Left ventricle myocardium inferior (tissue), 1 donor: ENCODE results near the gene FAM171A2. TPM values are rescaled to one million over a fixed set of nuclear protein-coding genes. Genes with fewer than 3 reads are reported as not detected.

Experiments
- DNase-seq: peaks from one replicate; pipeline ENCODE4 v3.0.0-alpha.2; 2020
- H3K27ac ChIP-seq: fragments of 200-600 bp; replicated peaks from 2 replicates; pipeline ENCODE4 v1.8.0; 2021
- H3K27me3 ChIP-seq: fragments of 200-600 bp; 2 replicates; pipeline ENCODE4 v1.8.0; 2021; ENCODE audit warnings: low read depth
- H3K36me3 ChIP-seq: fragments of 200-600 bp; 2 replicates; pipeline ENCODE4 v1.8.0; 2021
- H3K4me1 ChIP-seq: fragments of 200-600 bp; 2 replicates; pipeline ENCODE4 v1.8.0; 2021
- H3K4me3 ChIP-seq: fragments of 200-600 bp; 2 replicates; pipeline ENCODE4 v1.8.0; 2021; ENCODE audit warnings: mild to moderate bottlenecking, moderate library complexity
- H3K9me3 ChIP-seq: fragments of 200-600 bp; replicated peaks from 2 replicates; pipeline ENCODE4 v1.8.0; 2021
- intact Hi-C: fragments of 100-400 bp; cut with micrococcal nuclease; formaldehyde crosslinking; loops from one replicate; pipeline ENCODE4 v1.11.0; 2022
- total RNA-seq: library from RNA; stranded (reverse); fragmentation: NEBNext Ultra II Directional; extraction: Animal tissue kit (Norgen Biotek cat#: 25700); gene quantifications from one replicate; pipeline ENCODE4 v1.2.1, GENCODE V29; 2021
- TF ChIP-seq, protein P1 (sequence below): fragments of 200-600 bp; IDR thresholded peaks from 2 replicates; pipeline ENCODE4 v1.8.0; 2021; ENCODE audit warnings: antibody characterized with exemption, mild to moderate bottlenecking, borderline replicate concordance
- donor health status: DM: no; HTN: yes; CAD: no; lungs with severe emphysema.

Gene FAM171A2
- total RNA-seq, 1 donor from 2014 or later: 0.55 TPM

DNA sequence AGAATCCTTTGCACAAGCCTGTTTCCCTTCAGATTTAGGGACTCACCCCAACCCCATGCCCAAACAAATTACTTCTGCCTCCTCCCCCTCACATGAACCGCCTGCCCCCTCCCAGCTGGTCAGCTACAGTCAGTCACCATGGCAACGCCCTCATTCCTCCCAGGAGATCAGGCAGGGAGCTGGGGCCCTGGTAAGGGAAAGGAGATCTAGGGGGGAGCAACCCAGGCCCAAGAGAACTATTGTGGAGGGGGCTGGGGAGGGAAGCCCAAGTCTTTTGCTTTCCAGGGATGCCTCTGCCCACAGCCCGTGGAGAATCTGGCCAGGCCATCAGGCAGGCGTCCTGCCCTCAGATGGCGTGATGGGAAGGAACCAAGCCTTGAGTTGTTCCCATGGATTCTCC is 2.8 kb downstream of the FAM171A2 start:
- DNase-seq: no peak
- no peak overlapping the region for H3K4me3 ChIP-seq
- H3K36me3 ChIP-seq: no peaks in the 10 kb centered on the region

DNA sequence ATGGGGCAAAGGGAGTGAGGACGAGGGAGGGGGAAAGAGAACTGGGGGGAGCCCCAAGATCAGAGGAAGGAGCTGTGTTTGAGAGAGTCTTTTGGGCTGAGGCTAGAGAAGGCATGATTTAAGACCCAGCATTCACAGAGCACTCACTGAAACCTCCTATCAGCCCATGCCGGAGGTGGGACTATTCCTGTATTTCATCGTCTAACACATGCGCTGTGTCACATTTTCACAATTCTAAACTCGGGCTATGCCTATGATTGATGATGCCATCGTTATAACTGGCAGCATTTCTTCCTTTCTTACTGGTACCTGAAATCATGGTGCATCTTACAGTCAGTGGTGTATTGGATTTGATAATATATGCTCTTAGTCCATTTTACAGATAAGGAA is 3.5 kb downstream of the FAM171A2 start:
- intact Hi-C loops: no loop called here
- TF ChIP-seq, protein P1, sequence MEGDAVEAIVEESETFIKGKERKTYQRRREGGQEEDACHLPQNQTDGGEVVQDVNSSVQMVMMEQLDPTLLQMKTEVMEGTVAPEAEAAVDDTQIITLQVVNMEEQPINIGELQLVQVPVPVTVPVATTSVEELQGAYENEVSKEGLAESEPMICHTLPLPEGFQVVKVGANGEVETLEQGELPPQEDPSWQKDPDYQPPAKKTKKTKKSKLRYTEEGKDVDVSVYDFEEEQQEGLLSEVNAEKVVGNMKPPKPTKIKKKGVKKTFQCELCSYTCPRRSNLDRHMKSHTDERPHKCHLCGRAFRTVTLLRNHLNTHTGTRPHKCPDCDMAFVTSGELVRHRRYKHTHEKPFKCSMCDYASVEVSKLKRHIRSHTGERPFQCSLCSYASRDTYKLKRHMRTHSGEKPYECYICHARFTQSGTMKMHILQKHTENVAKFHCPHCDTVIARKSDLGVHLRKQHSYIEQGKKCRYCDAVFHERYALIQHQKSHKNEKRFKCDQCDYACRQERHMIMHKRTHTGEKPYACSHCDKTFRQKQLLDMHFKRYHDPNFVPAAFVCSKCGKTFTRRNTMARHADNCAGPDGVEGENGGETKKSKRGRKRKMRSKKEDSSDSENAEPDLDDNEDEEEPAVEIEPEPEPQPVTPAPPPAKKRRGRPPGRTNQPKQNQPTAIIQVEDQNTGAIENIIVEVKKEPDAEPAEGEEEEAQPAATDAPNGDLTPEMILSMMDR: no peak

More for the DNA sequence above, 2.8 kb downstream of the FAM171A2 start:
- intact Hi-C loops: no loop called here
- TF ChIP-seq, protein P1: no peak
- H3K27ac ChIP-seq: no peak overlapping the region
- H3K4me1 ChIP-seq: peaks cover 30% of the 10 kb centered on the region
- H3K27me3 ChIP-seq: peaks cover 27% of the 10 kb centered on the region
- H3K9me3 ChIP-seq: no peaks in the 10 kb centered on the region

DNA sequence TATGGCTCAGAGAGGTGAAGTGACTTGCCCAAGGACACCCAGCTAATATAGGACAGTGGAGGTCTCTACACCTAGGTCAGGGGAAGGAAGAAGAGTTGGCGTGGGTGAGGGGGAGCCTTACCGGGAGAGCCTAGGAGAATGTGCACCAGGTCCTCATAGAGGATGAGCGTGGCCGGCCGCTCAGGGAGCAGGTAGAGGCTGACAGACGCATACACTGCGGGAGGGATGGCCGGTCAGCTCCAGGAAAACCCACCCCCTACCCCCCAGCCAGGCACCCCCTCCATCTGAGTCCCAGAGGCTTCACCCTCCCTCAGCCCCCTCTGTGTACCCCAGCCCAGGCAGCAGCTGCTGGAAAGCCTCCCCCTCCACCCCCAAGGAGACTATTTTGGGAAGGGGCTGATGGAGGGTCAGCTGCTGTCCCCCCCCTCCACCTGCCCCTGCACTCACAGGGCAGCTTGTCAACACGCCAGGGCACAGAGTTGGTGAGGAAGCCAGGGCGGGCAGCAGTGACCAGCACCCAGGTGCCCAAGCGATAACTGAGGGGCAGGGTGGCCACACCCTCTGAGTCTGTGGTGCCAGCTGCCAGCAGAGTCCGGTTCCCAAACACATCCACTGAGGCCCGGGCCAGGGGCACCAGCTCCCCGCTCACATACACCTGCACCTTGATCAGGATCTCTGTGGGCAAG is 4.1 kb downstream of the FAM171A2 start:
- H3K27me3 ChIP-seq: peaks cover 15% of the 10 kb centered on the region
- intact Hi-C loops: no loop called here
- TF ChIP-seq, protein P1: no peak
- no peak overlapping the region for H3K27ac ChIP-seq
- H3K4me3 ChIP-seq: no peak overlapping the region
- no peaks in the 10 kb centered on the region for H3K36me3 ChIP-seq
- peaks cover 30% of the 10 kb centered on the region for H3K4me1 ChIP-seq
- H3K9me3 ChIP-seq: no peaks in the 10 kb centered on the region
- no peak for DNase-seq

More for the DNA sequence above, 3.5 kb downstream of the FAM171A2 start:
- H3K4me3 ChIP-seq: no peak overlapping the region
- no peak for DNase-seq
- H3K9me3 ChIP-seq: no peaks in the 10 kb centered on the region
- no peaks in the 10 kb centered on the region for H3K36me3 ChIP-seq
- peaks cover 20% of the 10 kb centered on the region for H3K27me3 ChIP-seq
- H3K4me1 ChIP-seq: peaks cover 30% of the 10 kb centered on the region
- H3K27ac ChIP-seq: no peak overlapping the region

DNA sequence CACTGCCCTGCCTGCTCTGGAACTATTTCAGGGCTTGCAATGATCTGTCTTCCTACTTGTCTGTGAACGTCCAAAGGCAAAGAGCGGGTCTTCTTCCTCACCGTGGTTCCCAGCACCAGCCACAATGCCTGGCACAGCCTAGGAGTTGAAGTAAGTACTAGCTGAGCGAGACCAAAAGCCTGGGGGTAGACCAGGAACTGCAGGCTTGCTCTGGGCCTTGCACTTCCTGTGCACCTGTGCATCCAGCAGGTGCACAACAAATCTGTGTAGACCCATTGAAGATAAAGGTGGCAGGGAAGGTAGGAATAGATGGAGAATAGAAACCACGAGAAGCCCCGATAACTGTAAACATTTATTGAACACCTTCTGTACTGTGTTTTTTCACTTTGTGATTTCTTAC is 4.6 kb downstream of the FAM171A2 start:
- Histone ChIP-seq H3K9me3 (no peaks in the 10 kb centered on the region), H3K36me3 (no peaks in the 10 kb centered on the region), H3K4me1 (peaks cover 28% of the 10 kb centered on the region), H3K27me3 (peaks cover 13% of the 10 kb centered on the region), H3K27ac (no peak overlapping the region), H3K4me3 (no peak overlapping the region)
- intact Hi-C loops: no loop called here
- no peak for DNase-seq
- TF ChIP-seq, protein P1: no peak

DNA sequence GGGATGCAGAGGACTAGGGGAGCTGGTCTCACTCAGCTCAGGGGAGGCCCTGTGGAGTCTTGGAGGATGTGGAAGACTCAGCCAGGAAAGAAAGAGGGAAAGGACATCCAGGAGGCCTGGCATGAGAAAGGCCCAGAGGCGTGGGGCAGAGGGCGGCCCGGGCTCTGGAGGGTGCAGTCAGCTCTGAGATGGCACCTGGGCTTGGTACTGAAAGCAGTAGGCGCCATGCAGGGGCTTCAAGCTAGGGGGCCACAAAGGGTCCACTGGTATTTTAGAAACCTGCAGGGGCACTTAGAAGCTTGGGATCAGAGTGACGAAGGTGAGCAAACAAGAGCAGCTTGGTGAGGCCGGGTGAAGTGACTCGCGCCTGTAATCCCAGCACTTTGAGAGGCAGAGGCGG is 5.6 kb downstream of the FAM171A2 start:
- H3K36me3 ChIP-seq: no peaks in the 10 kb centered on the region
- intact Hi-C loops: no loop called here
- TF ChIP-seq, protein P1: no peak
- no peak for DNase-seq
- peaks cover 9% of the 10 kb centered on the region for H3K27me3 ChIP-seq
- no peak overlapping the region for H3K27ac ChIP-seq
- H3K4me3 ChIP-seq: no peak overlapping the region
- no peaks in the 10 kb centered on the region for H3K9me3 ChIP-seq
- H3K4me1 ChIP-seq: peaks cover 21% of the 10 kb centered on the region
